ENCODE data around the gene VAV3. TPM values are rescaled to one million over a fixed set of nuclear protein-coding genes. Genes with fewer than 3 reads are reported as not detected.

The VAV3 gene
- total and polyA plus RNA-seq, 9 of the 15 experiments (the other 6 are each of a cell fraction or from before 2014, with no cell fraction given): not detected

- H3K27ac ChIP-seq (ENCODE audit: extremely low read depth, low read depth, low read length): no peak overlapping the region
- H3K4me2 ChIP-seq (ENCODE audit: insufficient read depth, low read length): no peak overlapping the region
- FAIRE-seq: no peak
- H3K9ac ChIP-seq (ENCODE audit: insufficient read depth in 1 of 2, low read depth in 2 of 2, low read length in 2 of 2): no peak overlapping the region
- no peak for ATAC-seq
- no peak overlapping the region for H2AFZ ChIP-seq (ENCODE audit: low read depth, low read length)
- H3K9me3 ChIP-seq (replicated peaks; ENCODE audit: control insufficient read depth, insufficient read depth, low read depth, low read length): no peaks in the 10 kb centered on the region
- H3K4me1 ChIP-seq (replicated peaks in 1 of 2; ENCODE audit: control insufficient read depth in 2 of 2, insufficient read depth in 2 of 2, low read length in 2 of 2): no peaks in the 10 kb centered on the region
- in situ Hi-C loops (cut with MboI) (no loop called here), intact Hi-C loops (cut with micrococcal nuclease) (no loop called here)
- H4K20me1 ChIP-seq (replicated peaks; ENCODE audit: control insufficient read depth, insufficient read depth, low read length): no peaks in the 10 kb centered on the region
- WGBS (ENCODE audit: insufficient coverage, low coverage, missing lambda C conversion rate): 2% methylated on average over 2 of the region's 2 CpGs
- TF ChIP-seq MXI1 (IDR thresholded peaks at IDR 0.05; ENCODE audit: low read depth, low read length) (no peak), REST (IDR thresholded peaks at IDR 0.05; ENCODE audit: borderline replicate concordance) (no peak), REST (CRISPR knock-in tag; IDR thresholded peaks at IDR 0.05; ENCODE audit: low read depth) (no peak), MTA1 (IDR thresholded peaks at IDR 0.05; ENCODE audit: borderline replicate concordance) (no peak), TSC22D4 (tag; IDR thresholded peaks at IDR 0.05) (no peak), OTX1 (CRISPR knock-in tag; IDR thresholded peaks at IDR 0.05) (no peak), ZBTB5 (IDR thresholded peaks at IDR 0.05) (no peak), EGR1 (conservative IDR thresholded peaks at IDR 0.05) (no peak), ZNF431 (CRISPR knock-in tag; IDR thresholded peaks at IDR 0.05) (no peak), TCFL5 (CRISPR knock-in tag; conservative IDR thresholded peaks at IDR 0.05) (no peak), HBP1 (CRISPR knock-in tag; IDR thresholded peaks at IDR 0.05) (no peak)
- no peaks in the 10 kb centered on the region for H3K79me2 ChIP-seq (ENCODE audit: control insufficient read depth, insufficient read depth, low read length)
- no TSS peak for BruUV-seq (replicated peaks)
- no peaks in the 10 kb centered on the region for H3K27me3 ChIP-seq (ENCODE audit: control insufficient read depth in 2 of 2, insufficient read depth in 2 of 2, low read length in 2 of 2)
- ChIA-PET CTCF (ENCODE audit: low intra/inter-chr PET ratio) (no interaction called here), POLR2A (no interaction called here)
- no peaks in the 10 kb centered on the region for H3K36me3 ChIP-seq (ENCODE audit: control insufficient read depth, insufficient read depth, low read length)
- H3K9me1 ChIP-seq (ENCODE audit: control insufficient read depth, insufficient read depth, low read length): no peaks in the 10 kb centered on the region
- no peak overlapping the region for H3K4me3 ChIP-seq
- DNase-seq (ENCODE audit: extremely low read depth in 1 of 4, low spot score in 3 of 4): no peak
Observed at GRCh38 chr1:107739651-107740050, 225.3 kb downstream of the VAV3 start.
